Measurements from ENCODE around the gene LIMK1. TPM values are rescaled to one million over a fixed set of nuclear protein-coding genes. Genes with fewer than 3 reads are reported as not detected.
A peak's percentile ranks its signal among the peaks of the same experiment; 100 is the strongest.

The LIMK1 gene
- total and polyA plus RNA-seq, 5 donors, result 7.6 to 13.5 (median 11.5) TPM

DNA sequence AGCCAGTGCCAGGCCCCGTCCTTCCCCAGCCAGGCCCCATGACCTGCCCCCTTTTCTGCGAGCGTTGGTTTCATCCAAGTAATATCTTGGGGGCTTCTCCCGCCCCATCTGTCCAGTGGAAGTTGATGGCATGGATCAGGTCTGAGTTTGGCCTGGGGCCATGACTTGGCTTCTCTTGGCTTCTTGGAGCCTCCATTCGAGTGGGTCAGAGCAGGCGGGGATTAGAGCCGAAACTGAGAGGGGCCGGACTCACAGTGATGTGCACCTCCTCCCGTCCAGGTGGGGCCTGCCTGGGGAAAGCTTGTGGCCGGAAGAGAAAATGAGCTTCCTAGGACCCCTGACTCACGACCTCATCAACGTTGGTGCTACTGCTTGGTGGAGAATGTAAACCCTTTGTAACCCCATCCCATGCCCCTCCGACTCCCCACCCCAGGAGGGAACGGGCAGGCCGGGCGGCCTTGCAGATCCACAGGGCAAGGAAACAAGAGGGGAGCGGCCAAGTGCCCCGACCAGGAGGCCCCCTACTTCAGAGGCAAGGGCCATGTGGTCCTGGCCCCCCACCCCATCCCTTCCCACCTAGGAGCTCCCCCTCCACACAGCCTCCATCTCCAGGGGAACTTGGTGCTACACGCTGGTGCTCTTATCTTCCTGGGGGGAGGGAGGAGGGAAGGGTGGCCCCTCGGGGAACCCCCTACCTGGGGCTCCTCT lies 15.1 kb upstream of the LIMK1 start:
- H3K9me3 ChIP-seq (ENCODE audit: control insufficient read depth, low read length), result no peaks in the 10 kb centered on the region
- H3K4me3 ChIP-seq (ENCODE audit: low read length), result no peak overlapping the region
- no peak overlapping the region for H3K27ac ChIP-seq (ENCODE audit: low read length)
- no peaks in the 10 kb centered on the region for H3K27me3 ChIP-seq (ENCODE audit: control insufficient read depth, insufficient read depth)
- WGBS, result 80% methylated on average over 20 of the region's 20 CpGs
- DNase-seq, result peak in 1 of 3 donors; percentile 63
- intact Hi-C loops (cut with DNase I), result loop anchor here in 3 of 4 donors (5.0 to 10.0 kb wide), 3 partner anchors 136 to 336 kb away; no protein-coding TSS in a partner anchor
- H3K4me1 ChIP-seq (ENCODE audit: control insufficient read depth, insufficient read depth, low read length), result no peaks in the 10 kb centered on the region
- peak; percentile 3 to 4 for ATAC-seq

GRCh38 chr7:74069086-74069541 lies 14.5 kb upstream of the LIMK1 start:
- no peaks in the 10 kb centered on the region for H3K27me3 ChIP-seq (ENCODE audit: control insufficient read depth, insufficient read depth)
- ATAC-seq (peak; percentile 6 to 12), DNase-seq (peak in 1 of 3 donors; percentile 70)
- H3K4me1 ChIP-seq (ENCODE audit: control insufficient read depth, insufficient read depth, low read length), result no peaks in the 10 kb centered on the region
- WGBS, result 87% methylated on average over 16 of the region's 16 CpGs
- H3K27ac ChIP-seq (ENCODE audit: low read length), result no peak overlapping the region
- intact Hi-C loops (cut with DNase I), result loop anchor here in 3 of 4 donors (5.0 to 10.0 kb wide), 3 partner anchors 136 to 336 kb away; no protein-coding TSS in a partner anchor
- H3K9me3 ChIP-seq (ENCODE audit: control insufficient read depth, low read length), result no peaks in the 10 kb centered on the region
- H3K4me3 ChIP-seq (ENCODE audit: low read length), result no peak overlapping the region

- Histone ChIP-seq H3K27me3 (ENCODE audit: control insufficient read depth, insufficient read depth) (no peaks in the 10 kb centered on the region), H3K4me3 (ENCODE audit: low read length) (no peak overlapping the region), H3K27ac (ENCODE audit: low read length) (no peak overlapping the region), H3K4me1 (ENCODE audit: control insufficient read depth, insufficient read depth, low read length) (no peaks in the 10 kb centered on the region), H3K9me3 (ENCODE audit: control insufficient read depth, low read length) (no peaks in the 10 kb centered on the region)
- WGBS, result 68% methylated on average over 11 of the region's 11 CpGs
- ATAC-seq (no peak), DNase-seq (peak in 1 of 3 donors; percentile 50)
- intact Hi-C loops (cut with DNase I), result loop anchor here (5.0 to 10.0 kb wide), 4 partner anchors 135 to 335 kb away; no protein-coding TSS in a partner anchor
Measured at GRCh38 chr7:74069790-74070618, 13.6 kb upstream of the LIMK1 start.

DNA sequence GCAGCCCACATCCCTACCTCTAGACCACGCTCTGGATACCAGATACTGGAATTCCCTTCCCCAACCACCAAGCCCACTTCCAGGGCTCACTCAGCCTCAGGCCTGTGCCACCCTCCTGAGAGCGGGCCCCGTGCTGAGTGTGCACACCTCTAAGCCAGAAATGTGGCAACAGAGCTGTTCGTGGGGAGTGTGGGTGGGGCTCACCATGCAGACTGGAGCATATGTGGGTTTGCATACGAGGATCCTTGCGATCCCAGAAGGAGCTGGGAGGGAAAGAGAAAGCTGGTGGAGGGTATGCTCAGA lies 13.0 kb upstream of the LIMK1 start:
- Histone ChIP-seq H3K9me3 (ENCODE audit: control insufficient read depth, low read length) (no peaks in the 10 kb centered on the region), H3K4me3 (ENCODE audit: low read length) (no peak overlapping the region), H3K4me1 (ENCODE audit: control insufficient read depth, insufficient read depth, low read length) (no peaks in the 10 kb centered on the region), H3K27ac (ENCODE audit: low read length) (no peak overlapping the region), H3K27me3 (ENCODE audit: control insufficient read depth, insufficient read depth) (no peaks in the 10 kb centered on the region)
- intact Hi-C loops (cut with DNase I), result loop anchor here in 1 of 4 donors (5.0 kb wide), 1 partner anchor 327 kb away; no protein-coding TSS in a partner anchor
- 61% methylated on average over 6 of the region's 6 CpGs for WGBS
- DNase-seq (peak in 1 of 3 donors; percentile 59), ATAC-seq (peak; percentile 25 to 39)

DNA sequence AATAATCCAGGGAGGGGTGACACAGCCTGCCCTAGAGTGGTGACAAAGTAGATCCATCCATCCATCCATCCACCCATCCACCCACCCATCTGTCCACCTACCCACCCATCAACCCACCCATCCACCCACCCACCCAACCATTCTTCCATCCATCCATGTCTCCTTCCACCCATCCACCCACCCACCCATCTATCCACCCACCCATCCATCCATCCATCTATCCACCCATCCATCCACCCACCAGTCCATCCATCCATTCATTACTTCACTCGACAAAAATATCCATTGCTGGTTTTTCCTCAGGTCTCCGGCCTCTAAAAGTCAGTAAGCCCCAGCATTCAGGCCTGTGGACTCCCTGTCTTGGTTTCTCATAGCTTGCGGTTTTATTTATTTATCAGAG lies 12.5 kb upstream of the LIMK1 start:
- Histone ChIP-seq H3K27me3 (ENCODE audit: control insufficient read depth, insufficient read depth) (no peaks in the 10 kb centered on the region), H3K4me1 (ENCODE audit: control insufficient read depth, insufficient read depth, low read length) (no peaks in the 10 kb centered on the region), H3K4me3 (ENCODE audit: low read length) (no peak overlapping the region), H3K27ac (ENCODE audit: low read length) (no peak overlapping the region), H3K9me3 (ENCODE audit: control insufficient read depth, low read length) (no peaks in the 10 kb centered on the region)
- DNase-seq, result peak in 1 of 3 donors; percentile 23
- intact Hi-C loops (cut with DNase I), result loop anchor here in 1 of 4 donors (5.0 kb wide), 1 partner anchor 326 kb away; no protein-coding TSS in a partner anchor
- WGBS, result 91% methylated on average over 3 of the region's 3 CpGs
- no peak for ATAC-seq

- Histone ChIP-seq H3K9me3 (ENCODE audit: control insufficient read depth, low read length) (no peaks in the 10 kb centered on the region), H3K4me1 (ENCODE audit: control insufficient read depth, insufficient read depth, low read length) (no peaks in the 10 kb centered on the region), H3K27ac (ENCODE audit: low read length) (no peak overlapping the region), H3K4me3 (ENCODE audit: low read length) (no peak overlapping the region), H3K27me3 (ENCODE audit: control insufficient read depth, insufficient read depth) (no peaks in the 10 kb centered on the region)
- no peak for DNase-seq
- intact Hi-C loops (cut with DNase I), result loop anchor here in 1 of 4 donors (5.0 kb wide), 1 partner anchor 323 kb away; no protein-coding TSS in a partner anchor
- ATAC-seq, result no peak
- 80% methylated on average over 1 of the region's 1 CpG for WGBS
Measured at GRCh38 chr7:74074770-74075169, 8.8 kb upstream of the LIMK1 start.

DNA sequence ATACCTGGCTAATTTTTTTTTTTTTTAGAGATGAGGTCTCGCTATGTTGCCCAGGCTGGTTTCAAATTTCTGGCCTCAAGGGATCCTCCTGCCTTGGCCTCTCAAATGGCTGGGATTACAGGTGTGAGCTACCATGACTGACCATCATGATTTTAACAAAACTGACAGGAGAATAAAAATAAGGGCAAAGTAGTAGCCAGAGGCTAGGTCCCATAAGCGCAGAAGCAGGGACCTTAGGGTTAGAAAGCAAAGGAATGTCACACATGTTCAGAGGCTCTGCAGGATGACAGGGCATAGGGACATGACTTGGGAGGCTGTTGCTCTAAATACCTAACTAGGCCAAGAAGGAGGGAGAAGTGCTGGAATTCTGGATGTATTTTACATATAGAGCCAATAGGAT lies 5.1 kb upstream of the LIMK1 start:
- Histone ChIP-seq H3K4me1 (ENCODE audit: control insufficient read depth, insufficient read depth, low read length) (peaks cover 2% of the 10 kb centered on the region), H3K9me3 (ENCODE audit: control insufficient read depth, low read length) (no peaks in the 10 kb centered on the region), H3K27ac (ENCODE audit: low read length) (no peak overlapping the region), H3K27me3 (ENCODE audit: control insufficient read depth, insufficient read depth) (no peaks in the 10 kb centered on the region), H3K4me3 (ENCODE audit: low read length) (no peak overlapping the region)
- intact Hi-C loops (cut with DNase I), result no loop called here
- 98% methylated on average over 2 of the region's 2 CpGs for WGBS
- DNase-seq (no peak), ATAC-seq (no peak)

DNA sequence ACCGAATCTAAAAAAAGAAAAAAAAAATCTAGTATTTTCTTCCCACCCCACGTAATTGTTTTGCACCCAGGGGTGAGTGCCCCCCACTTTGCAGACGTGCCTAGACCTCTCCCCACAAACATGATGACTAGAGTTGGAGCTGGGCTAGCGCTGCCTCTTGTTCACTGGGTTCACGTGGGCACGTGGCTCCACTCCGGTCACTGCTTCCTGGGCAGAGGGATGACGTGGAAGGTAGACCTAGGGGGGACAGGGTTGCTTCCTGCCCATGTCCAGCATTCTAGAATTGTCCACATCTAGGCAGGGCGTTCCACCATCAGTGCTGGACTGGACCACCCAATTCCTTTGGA lies 861 bp upstream of the LIMK1 start:
- DNase-seq (no peak), ATAC-seq (peak in 1 of 2 donors; percentile 4)
- no peak overlapping the region for H3K4me3 ChIP-seq (ENCODE audit: low read length)
- no peaks in the 10 kb centered on the region for H3K9me3 ChIP-seq (ENCODE audit: control insufficient read depth, low read length)
- 83% methylated on average over 9 of the region's 9 CpGs for WGBS
- intact Hi-C loops (cut with DNase I), result loop anchor here in 2 of 4 donors (10.0 kb wide), 2 partner anchors 92 to 312 kb away; partner anchors contain the start of gene EIF4H (in 1 of the 2)
- H3K4me1 ChIP-seq (ENCODE audit: control insufficient read depth, insufficient read depth, low read length), result peaks cover 6% of the 10 kb centered on the region
- H3K27me3 ChIP-seq (ENCODE audit: control insufficient read depth, insufficient read depth), result no peaks in the 10 kb centered on the region
- no peak overlapping the region for H3K27ac ChIP-seq (ENCODE audit: low read length)

- peaks cover 6% of the 10 kb centered on the region for H3K4me1 ChIP-seq (ENCODE audit: control insufficient read depth, insufficient read depth, low read length)
- no peak overlapping the region for H3K27ac ChIP-seq (ENCODE audit: low read length)
- intact Hi-C loops (cut with DNase I), result loop anchor here in 2 of 4 donors (10.0 kb wide), 2 partner anchors 91 to 311 kb away; partner anchors contain the start of gene EIF4H (in 1 of the 2)
- peak; percentile 42 to 53 for ATAC-seq
- DNase-seq, result peak; percentile 59 to 82 (median 80)
- WGBS, result 1% methylated on average over 61 of the region's 61 CpGs
- H3K27me3 ChIP-seq (ENCODE audit: control insufficient read depth, insufficient read depth), result no peaks in the 10 kb centered on the region
- peak overlapping the region; percentile 100 for H3K4me3 ChIP-seq (ENCODE audit: low read length)
- no peaks in the 10 kb centered on the region for H3K9me3 ChIP-seq (ENCODE audit: control insufficient read depth, low read length)
Measured at GRCh38 chr7:74083928-74084721, 521 bp downstream of the LIMK1 start.
